ENCODE measurements around the gene TMEM94.
"Not testable (repeated sequence)": the region's sequence is repeated elsewhere in the genome, so short reads cannot be mapped to it uniquely, and the experiment has no call there.

TMEM94 gene

GRCh38 chr17:75476752-75477489 lies 20.5 kb downstream of the TMEM94 start:
- DNase-seq (ENCODE audit: low spot score) (no peak), FAIRE-seq (no peak)

- FAIRE-seq; DNase-seq (ENCODE audit: low spot score): not testable (repeated sequence)
Measured at GRCh38 chr17:75477490-75477862, 21.0 kb downstream of the TMEM94 start.

- DNase-seq (ENCODE audit: low spot score) (no peak), FAIRE-seq (no peak)
Measured at GRCh38 chr17:75478508-75478907, 22.1 kb downstream of the TMEM94 start.

- DNase-seq (ENCODE audit: low spot score) = no peak
- no peak for FAIRE-seq
Measured at GRCh38 chr17:75480281-75480680, 23.8 kb downstream of the TMEM94 start.

- no peak for FAIRE-seq
- DNase-seq (ENCODE audit: low spot score) = no peak
Measured at GRCh38 chr17:75481194-75482068, 25.0 kb downstream of the TMEM94 start.

- no peak for DNase-seq (ENCODE audit: low spot score)
- no peak for FAIRE-seq
Measured at GRCh38 chr17:75482098-75482942, 25.9 kb downstream of the TMEM94 start.

- DNase-seq (ENCODE audit: low spot score) (no peak), FAIRE-seq (no peak)
Measured at GRCh38 chr17:75485688-75486087, 29.3 kb downstream of the TMEM94 start.

- DNase-seq (ENCODE audit: low spot score) (no peak), FAIRE-seq (no peak)
Measured at GRCh38 chr17:75486151-75486550, 29.7 kb downstream of the TMEM94 start.

- DNase-seq (ENCODE audit: low spot score) (no peak), FAIRE-seq (no peak)
Measured at GRCh38 chr17:75486951-75487350, 30.5 kb downstream of the TMEM94 start.

- FAIRE-seq (no peak), DNase-seq (ENCODE audit: low spot score) (no peak)
Measured at GRCh38 chr17:75487351-75488070, 31.1 kb downstream of the TMEM94 start.

- FAIRE-seq (no peak), DNase-seq (ENCODE audit: low spot score) (no peak)
Measured at GRCh38 chr17:75488693-75489510, 32.5 kb downstream of the TMEM94 start.

- no peak for FAIRE-seq
- no peak for DNase-seq (ENCODE audit: low spot score)
Measured at GRCh38 chr17:75489511-75489955, 33.1 kb downstream of the TMEM94 start.

GRCh38 chr17:75490173-75490743 lies 33.8 kb downstream of the TMEM94 start:
- FAIRE-seq (no peak), DNase-seq (ENCODE audit: low spot score) (no peak)

GRCh38 chr17:75490953-75491649 lies 34.7 kb downstream of the TMEM94 start:
- DNase-seq (ENCODE audit: low spot score) (no peak), FAIRE-seq (no peak)

- no peak for DNase-seq (ENCODE audit: low spot score)
- FAIRE-seq = no peak
Measured at GRCh38 chr17:75491680-75492079, 35.2 kb downstream of the TMEM94 start.

- DNase-seq (ENCODE audit: low spot score) = no peak
- no peak for FAIRE-seq
Measured at GRCh38 chr17:75492555-75493168, 36.2 kb downstream of the TMEM94 start.

- no peak for DNase-seq (ENCODE audit: low spot score)
- FAIRE-seq = no peak
Measured at GRCh38 chr17:75493476-75494129, 37.2 kb downstream of the TMEM94 start.

GRCh38 chr17:75494326-75494877 lies 38.0 kb downstream of the TMEM94 start:
- DNase-seq (ENCODE audit: low spot score) (no peak), FAIRE-seq (no peak)
